A549 (cell line): ENCODE results near the gene SPTLC3. TPM values are rescaled to one million over a fixed set of nuclear protein-coding genes. Genes with fewer than 3 reads are reported as not detected.

Experiments used
- ATAC-seq, 2 experiments: fragments of 200-7000 bp in 1 of 2; fragments of >200 bp in 1 of 2; cut with Nextera tagmentation in 1 of 2; cut with Tn5 transposase in 1 of 2; 3 replicates each; pipeline versions ENCODE4 v1.8.0 to v1.9.1; 2018 to 2020; ENCODE audit warnings: mild to moderate bottlenecking in 1 of 2, moderate library complexity in 1 of 2
- CTCF ChIA-PET: fragments of 300-600 bp; sonication (Branson Sonifier 250); formaldehyde crosslinking; extraction: SDS; loops from one replicate; lab custom pipeline; 2021; ENCODE audit warnings: antibody characterized with exemption, inconsistent platforms; lab: Yijun Ruan, JAX
- POLR2A ChIA-PET: fragments of 350-600 bp; formaldehyde crosslinking; extraction: SDS; loops from one replicate; lab custom pipeline; 2021; ENCODE audit warnings: antibody characterized with exemption, inconsistent platforms; lab: Yijun Ruan, JAX
- DNase-seq, 2 experiments: peaks; one replicate each; pipeline versions ENCODE4 v3.0.0 to v3.0.0-alpha.2; 2011 to 2016; ENCODE audit warnings: low read depth in 1 of 2, low spot score in 1 of 2
- FAIRE-seq: peaks from 2 replicates; lab custom pipeline; 2011; peaks lifted over from hg19 to GRCh38; lab: Jason Lieb, UNC
- H3K27ac ChIP-seq, 2 experiments: fragments of >200 bp; sonication (Bioruptor Twin); formaldehyde crosslinking; 3 replicates each; pipeline ENCODE4 v1.5.1; 2016 to 2017
- H3K4me1 ChIP-seq: fragments of >200 bp; sonication (Bioruptor Twin); formaldehyde crosslinking; 3 replicates; pipeline ENCODE4 v1.6.1; 2016
- H3K4me2 ChIP-seq: fragments of >200 bp; sonication (Bioruptor Twin); formaldehyde crosslinking; 3 replicates; pipeline ENCODE4 v1.6.1; 2016
- H3K4me3 ChIP-seq: fragments of >200 bp; sonication (Bioruptor Twin); formaldehyde crosslinking; 3 replicates; pipeline ENCODE4 v1.5.1; 2016
- H3K9me3 ChIP-seq: fragments of >200 bp; sonication (Bioruptor Twin); formaldehyde crosslinking; 3 replicates; pipeline ENCODE4 v1.6.1; 2016
- BHLHE40 ChIP-seq: IDR thresholded peaks from 2 replicates; pipeline ENCODE4 v1.6.1; 2012; ENCODE audit warnings: low read depth, low read length, inconsistent platforms
- CEBPB ChIP-seq, 2 experiments: fragments of >200 bp in 1 of 2; sonication (Bioruptor Twin) in 1 of 2; formaldehyde crosslinking in 1 of 2; IDR thresholded peaks; 2 replicates each; pipeline ENCODE4 v1.6.1; 2012 to 2016
- CTCF ChIP-seq: fragments of >200 bp; sonication (Bioruptor Twin); formaldehyde crosslinking; IDR thresholded peaks from 3 replicates; pipeline ENCODE4 v1.5.1; 2016
- EHMT2 ChIP-seq: fragments of 200-600 bp; sonication (generic); IDR thresholded peaks from 2 replicates; pipeline ENCODE4 v1.6.1; 2016; ENCODE audit warnings: antibody characterized with exemption, low read depth, mild to moderate bottlenecking, moderate library complexity
- ELK1 ChIP-seq: fragments of 150-350 bp; IDR thresholded peaks from 2 replicates; pipeline ENCODE4 v1.6.1; 2014; ENCODE audit warnings: low read depth, mild to moderate bottlenecking, low read length
- GATA3 ChIP-seq: IDR thresholded peaks from 2 replicates; pipeline ENCODE4 v1.6.1; 2012; ENCODE audit warnings: borderline replicate concordance
- KDM5A ChIP-seq: fragments of 200-600 bp; sonication (generic); IDR thresholded peaks from 2 replicates; pipeline ENCODE4 v1.6.1; 2016; ENCODE audit warnings: antibody characterized with exemption, mild to moderate bottlenecking
- MAZ ChIP-seq: fragments of 150-350 bp; IDR thresholded peaks from 2 replicates; pipeline ENCODE4 v1.6.1; 2014; ENCODE audit warnings: antibody characterized with exemption, low read depth, low read length, borderline replicate concordance
- NFE2L2 ChIP-seq: fragments of 150-350 bp; conservative IDR thresholded peaks from 2 replicates; pipeline ENCODE4 v1.6.1; 2014; ENCODE audit warnings: low read length
- NPAS2 ChIP-seq: fragments of 250-450 bp; sonication (Bioruptor Pico); IDR thresholded peaks from 2 replicates; pipeline ENCODE4 v1.8.0; 2022; ENCODE audit warnings: mild to moderate bottlenecking, moderate library complexity, borderline replicate concordance
- POLR2A ChIP-seq: IDR thresholded peaks from 2 replicates; pipeline ENCODE4 v1.6.1; 2012; ENCODE audit warnings: mild to moderate bottlenecking, low read length
- RAD21 ChIP-seq, 2 experiments: fragments of >200 bp in 1 of 2; sonication (Bioruptor Twin) in 1 of 2; formaldehyde crosslinking in 1 of 2; IDR thresholded peaks in 1 of 2; conservative IDR thresholded peaks in 1 of 2; 2 replicates in 1 of 2; 3 replicates in 1 of 2; pipeline ENCODE4 v1.6.1; 2012 to 2018; ENCODE audit warnings: inconsistent platforms in 1 of 2
- RNF2 ChIP-seq: fragments of 200-600 bp; sonication (generic); IDR thresholded peaks from 2 replicates; pipeline ENCODE4 v1.6.1; 2016; ENCODE audit warnings: low read depth, mild to moderate bottlenecking, antibody characterized with exemption, moderate library complexity, borderline replicate concordance
- SMC3 ChIP-seq: fragments of >200 bp; sonication (Bioruptor Twin); formaldehyde crosslinking; IDR thresholded peaks from 3 replicates; pipeline ENCODE4 v1.6.1; 2018; ENCODE audit warnings: inconsistent platforms
- TFCP2L1 ChIP-seq: fragments of 250-450 bp; sonication (Bioruptor Pico); IDR thresholded peaks from 2 replicates; pipeline ENCODE4 v1.5.0; 2021; ENCODE audit warnings: mild to moderate bottlenecking
- USF2 ChIP-seq: fragments of 450-650 bp; IDR thresholded peaks from 2 replicates; pipeline ENCODE4 v1.6.1; 2014; ENCODE audit warnings: antibody characterized with exemption
- ZC3H11A ChIP-seq: fragments of 450-650 bp; IDR thresholded peaks from 2 replicates; pipeline ENCODE4 v1.6.1; 2014; ENCODE audit warnings: antibody characterized with exemption, mild to moderate bottlenecking
- ZFP36 ChIP-seq: fragments of 450-650 bp; IDR thresholded peaks from 2 replicates; pipeline ENCODE4 v1.6.1; 2014; ENCODE audit warnings: borderline replicate concordance; ENCODE audit not compliant: partially characterized antibody
- ZNF302 ChIP-seq: fragments of 250-450 bp; sonication (Bioruptor Pico); IDR thresholded peaks from 2 replicates; pipeline ENCODE4 v1.9.0; 2021; ENCODE audit warnings: inconsistent platforms, mild to moderate bottlenecking, moderate library complexity
- WGBS: methylation state at CpG from one replicate; pipeline ENCODE4 v1.1.6; 2017; ENCODE audit errors: missing lambda C conversion rate; 5-methylcytosine and 5-hydroxymethylcytosine counted together
- polyA plus RNA-seq, 4 experiments: library from polyadenylated mRNA; depleted of rRNA in 3 of 4; stranded (reverse); fragments of >200 nt; fragmentation: RNase III in 1 of 4; extraction: RNeasy Plus Mini Kit Qiagen cat#74134 plus additional on column Dnase treatment in 1 of 4; gene quantifications; 2 replicates in 3 of 4; 3 replicates in 1 of 4; pipeline ENCODE4 v1.2.3, GENCODE V29; 2011 to 2017
- TF ChIP-seq, protein P1 (sequence below): fragments of 200-600 bp; sonication (generic); IDR thresholded peaks from 2 replicates; pipeline ENCODE4 v1.6.1; 2016; ENCODE audit warnings: antibody characterized with exemption, mild to moderate bottlenecking, moderate library complexity

The SPTLC3 gene
- polyA plus RNA-seq, 2 of the 4 experiments (the other 2 are of a cell fraction): 0.10 to 0.57 TPM

GRCh38 chr20:13035399-13036152 is 26.8 kb downstream of the SPTLC3 start:
- no peak for TF ChIP-seq NFE2L2
- no peak for ATAC-seq
- peak; percentile 92 for FAIRE-seq

DNA sequence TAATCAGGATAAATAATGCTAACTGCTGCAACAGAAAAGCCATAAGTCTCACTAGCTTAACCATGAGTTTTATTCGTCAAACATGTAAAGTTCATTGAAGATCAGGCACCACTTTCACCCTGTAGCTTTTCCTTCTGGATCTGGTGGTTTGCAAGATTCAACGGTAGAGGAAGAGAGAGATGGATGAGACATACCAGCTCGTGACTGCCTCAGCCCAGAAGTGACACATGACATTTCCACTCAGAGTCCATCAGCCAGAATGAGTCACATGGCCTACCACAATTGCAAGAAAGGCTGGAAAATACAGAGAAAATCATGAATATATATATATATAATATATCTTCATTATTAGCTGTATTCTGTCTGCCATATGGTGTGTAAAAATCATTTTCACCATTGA is 29.0 kb downstream of the SPTLC3 start:
- peak; percentile 42; the same call in 1 of the 2 replicates for TF ChIP-seq USF2
- no peak for TF ChIP-seq ZFP36
- FAIRE-seq (no peak), DNase-seq (no peak), ATAC-seq (0 out of 6 replicates have a peak, but pooled peaks of 1 of the 2 experiments have one; percentile 50)
- no peak overlapping the region for H3K4me3 ChIP-seq
- H3K27ac ChIP-seq: no peak overlapping the region
- CTCF ChIA-PET: no interaction called here
- no peaks in the 10 kb centered on the region for H3K9me3 ChIP-seq
- no peaks in the 10 kb centered on the region for H3K4me1 ChIP-seq
- WGBS: 40% methylated on average over 3 of the region's 3 CpGs
- POLR2A ChIA-PET: no interaction called here
- no peak overlapping the region for H3K4me2 ChIP-seq

More at GRCh38 chr20:13035399-13036152, 26.8 kb downstream of the SPTLC3 start:
- POLR2A ChIA-PET: no interaction called here
- peaks cover 3% of the 10 kb centered on the region for H3K4me1 ChIP-seq
- H3K4me2 ChIP-seq: no peak overlapping the region
- no peak overlapping the region for H3K4me3 ChIP-seq
- CTCF ChIA-PET: interaction anchor here (1.4 kb wide), 1 partner anchor 68 kb away, joined by 3 read pairs; no protein-coding TSS in a partner anchor
- DNase-seq: no peak
- WGBS: 47% methylated on average over 2 of the region's 2 CpGs
- H3K9me3 ChIP-seq: no peaks in the 10 kb centered on the region
- no peak overlapping the region for H3K27ac ChIP-seq

DNA sequence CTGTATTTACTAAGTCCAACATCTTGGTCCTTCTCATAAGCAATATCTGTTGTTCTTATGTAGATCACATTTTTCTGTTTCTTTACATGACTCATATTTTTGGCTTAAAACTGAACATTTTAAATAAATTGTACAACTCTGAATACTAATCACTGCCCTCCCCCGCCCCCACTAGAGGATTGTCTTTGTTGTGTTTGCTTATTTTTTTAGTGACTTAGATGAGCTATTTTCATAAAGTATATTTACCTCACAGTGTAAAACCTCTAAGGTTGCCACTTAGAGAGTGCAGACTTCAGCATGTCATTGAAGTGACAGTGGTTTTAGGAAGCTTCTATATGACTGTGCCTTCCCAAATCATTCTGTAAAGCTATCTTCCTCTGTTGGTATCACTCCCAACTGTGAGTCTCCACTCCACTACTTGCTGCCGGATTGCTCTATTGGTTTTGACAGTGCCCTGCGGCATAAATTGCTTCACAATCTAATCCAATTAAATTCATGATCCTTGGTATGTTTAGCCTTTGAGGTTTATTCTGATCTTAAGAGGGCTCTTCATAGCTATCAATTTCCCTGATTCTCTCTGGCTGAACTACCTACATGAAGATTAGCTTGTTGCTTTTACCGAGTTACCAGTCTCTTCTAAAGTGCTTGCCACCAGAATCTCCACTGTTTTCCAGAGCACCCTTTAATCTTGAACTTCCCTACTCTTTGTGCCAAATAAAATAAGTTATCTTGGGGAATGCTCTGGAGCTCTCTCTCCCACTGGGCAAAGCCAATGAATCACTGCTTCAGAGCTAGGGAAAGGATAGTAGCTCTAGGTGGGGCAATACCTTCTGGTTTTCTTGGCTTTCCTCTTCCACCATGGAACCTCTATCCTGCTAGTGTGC is 33.0 kb downstream of the SPTLC3 start:
- POLR2A ChIA-PET: no interaction called here
- WGBS: 39% methylated on average over 4 of the region's 4 CpGs
- no peak overlapping the region for H3K27ac ChIP-seq
- H3K9me3 ChIP-seq: no peaks in the 10 kb centered on the region
- DNase-seq (no peak), FAIRE-seq (no peak)
- no peaks in the 10 kb centered on the region for H3K4me1 ChIP-seq
- CTCF ChIA-PET: interaction anchor here (0.6 to 1.4 kb wide), 3 partner anchors 77 to 658 kb away, joined by 3 to 4 read pairs (median 3); no protein-coding TSS in a partner anchor
- no peak overlapping the region for H3K4me2 ChIP-seq
- no peak overlapping the region for H3K4me3 ChIP-seq
- TF ChIP-seq, protein P1, sequence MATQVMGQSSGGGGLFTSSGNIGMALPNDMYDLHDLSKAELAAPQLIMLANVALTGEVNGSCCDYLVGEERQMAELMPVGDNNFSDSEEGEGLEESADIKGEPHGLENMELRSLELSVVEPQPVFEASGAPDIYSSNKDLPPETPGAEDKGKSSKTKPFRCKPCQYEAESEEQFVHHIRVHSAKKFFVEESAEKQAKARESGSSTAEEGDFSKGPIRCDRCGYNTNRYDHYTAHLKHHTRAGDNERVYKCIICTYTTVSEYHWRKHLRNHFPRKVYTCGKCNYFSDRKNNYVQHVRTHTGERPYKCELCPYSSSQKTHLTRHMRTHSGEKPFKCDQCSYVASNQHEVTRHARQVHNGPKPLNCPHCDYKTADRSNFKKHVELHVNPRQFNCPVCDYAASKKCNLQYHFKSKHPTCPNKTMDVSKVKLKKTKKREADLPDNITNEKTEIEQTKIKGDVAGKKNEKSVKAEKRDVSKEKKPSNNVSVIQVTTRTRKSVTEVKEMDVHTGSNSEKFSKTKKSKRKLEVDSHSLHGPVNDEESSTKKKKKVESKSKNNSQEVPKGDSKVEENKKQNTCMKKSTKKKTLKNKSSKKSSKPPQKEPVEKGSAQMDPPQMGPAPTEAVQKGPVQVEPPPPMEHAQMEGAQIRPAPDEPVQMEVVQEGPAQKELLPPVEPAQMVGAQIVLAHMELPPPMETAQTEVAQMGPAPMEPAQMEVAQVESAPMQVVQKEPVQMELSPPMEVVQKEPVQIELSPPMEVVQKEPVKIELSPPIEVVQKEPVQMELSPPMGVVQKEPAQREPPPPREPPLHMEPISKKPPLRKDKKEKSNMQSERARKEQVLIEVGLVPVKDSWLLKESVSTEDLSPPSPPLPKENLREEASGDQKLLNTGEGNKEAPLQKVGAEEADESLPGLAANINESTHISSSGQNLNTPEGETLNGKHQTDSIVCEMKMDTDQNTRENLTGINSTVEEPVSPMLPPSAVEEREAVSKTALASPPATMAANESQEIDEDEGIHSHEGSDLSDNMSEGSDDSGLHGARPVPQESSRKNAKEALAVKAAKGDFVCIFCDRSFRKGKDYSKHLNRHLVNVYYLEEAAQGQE: no peak
- TF ChIP-seq NPAS2 (CRISPR knock-in tag) (no peak), MAZ (no peak), SMC3 (no peak), EHMT2 (no peak), CEBPB (IDR thresholded peaks at IDR 0.05) (no peak), BHLHE40 (no peak), POLR2A (no peak), ZC3H11A (no peak)
- TF ChIP-seq, all 56 proteins: peak for 0
- ATAC-seq: no peak

DNA sequence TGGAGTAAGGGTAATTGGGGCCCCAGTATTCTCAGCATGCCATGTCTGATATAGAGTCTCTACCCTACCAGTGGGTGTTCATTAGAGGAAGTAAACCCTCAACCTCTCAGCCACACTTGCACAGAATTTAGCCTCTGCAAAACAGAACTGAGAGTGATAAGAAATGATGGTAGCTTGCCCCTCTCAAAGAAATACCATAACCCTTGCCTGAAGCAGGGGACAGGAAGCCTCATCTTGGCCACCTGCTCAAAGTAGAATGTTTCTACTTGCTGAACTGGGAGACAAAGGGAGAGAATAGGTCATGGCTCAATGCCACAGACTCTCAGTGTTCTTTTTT is 33.7 kb downstream of the SPTLC3 start:
- DNase-seq: no peak
- TF ChIP-seq EHMT2 (no peak), ELK1 (no peak), GATA3 (no peak), KDM5A (no peak), ZNF302 (CRISPR knock-in tag) (no peak), RNF2 (no peak), ZFP36 (no peak), ZC3H11A (no peak), RAD21 (conservative IDR thresholded peaks at IDR 0.05 in 1 of 2, IDR thresholded peaks at IDR 0.05 in 1 of 2) (no peak), TFCP2L1 (CRISPR knock-in tag) (no peak), CTCF (no peak)

More for the DNA sequence above, 33.7 kb downstream of the SPTLC3 start:
- CTCF ChIA-PET: interaction anchor here (1.4 kb wide), 1 partner anchor 76 kb away, joined by 4 read pairs; no protein-coding TSS in a partner anchor
- H3K9me3 ChIP-seq: no peaks in the 10 kb centered on the region
- no peak overlapping the region for H3K4me3 ChIP-seq
- no peak overlapping the region for H3K27ac ChIP-seq
- POLR2A ChIA-PET: no interaction called here
- H3K4me1 ChIP-seq: no peaks in the 10 kb centered on the region
- FAIRE-seq (no peak), ATAC-seq (no peak)
- H3K4me2 ChIP-seq: no peak overlapping the region
